Trophoblast cell (in vitro differentiated cells and primary cell): ENCODE measurements around the gene TNFSF9.

Experiments used
- DNase-seq, 2 donors: peaks; one replicate each; pipeline ENCODE4 v3.0.0-alpha.2; 2016
- H2AFZ ChIP-seq: 2 replicates; pipeline ENCODE4 v1.6.1; 2013; ENCODE audit warnings: low read length, moderate library complexity, mild to moderate bottlenecking; ENCODE audit not compliant: insufficient read depth, poor library complexity
- H2AK5ac ChIP-seq: 2 replicates; pipeline ENCODE4 v1.6.1; 2013; ENCODE audit warnings: mild to moderate bottlenecking, low read length
- H2BK120ac ChIP-seq: 2 replicates; pipeline ENCODE4 v1.6.1; 2013; ENCODE audit warnings: low read length, mild to moderate bottlenecking, moderate library complexity; ENCODE audit not compliant: insufficient read depth, poor library complexity
- H2BK12ac ChIP-seq: 2 replicates; pipeline ENCODE4 v1.6.1; 2013; ENCODE audit warnings: mild to moderate bottlenecking, low read length, moderate library complexity
- H2BK5ac ChIP-seq: 2 replicates; pipeline ENCODE4 v1.6.1; 2013; ENCODE audit warnings: low read length, low read depth, moderate library complexity, mild to moderate bottlenecking; ENCODE audit not compliant: poor library complexity
- H3K14ac ChIP-seq: 2 replicates; pipeline ENCODE4 v1.6.1; 2013; ENCODE audit warnings: mild to moderate bottlenecking, low read length
- H3K18ac ChIP-seq: 2 replicates; pipeline ENCODE4 v1.6.1; 2013; ENCODE audit warnings: mild to moderate bottlenecking, low read length
- H3K23ac ChIP-seq: 2 replicates; pipeline ENCODE4 v1.6.1; 2013; ENCODE audit warnings: low read length
- H3K27ac ChIP-seq: 2 replicates; pipeline ENCODE4 v1.5.1; 2013; ENCODE audit warnings: low read depth, mild to moderate bottlenecking, inconsistent platforms, low read length, moderate library complexity
- H3K27me3 ChIP-seq: 2 replicates; pipeline ENCODE4 v1.6.1; 2013; ENCODE audit warnings: inconsistent platforms, mild to moderate bottlenecking, low read length, moderate library complexity; ENCODE audit not compliant: insufficient read depth
- H3K36me3 ChIP-seq, 2 experiments: 1 replicate in 1 of 2; 2 replicates in 1 of 2; pipeline ENCODE4 v1.6.1; 2013; ENCODE audit warnings: low read length in 2 of 2, mild to moderate bottlenecking in 2 of 2, moderate library complexity in 1 of 2; ENCODE audit not compliant: insufficient read depth in 2 of 2, control insufficient read depth in 1 of 2
- H3K4ac ChIP-seq: 2 replicates; pipeline ENCODE4 v1.6.1; 2013; ENCODE audit warnings: low read depth, mild to moderate bottlenecking, low read length, moderate library complexity
- H3K4me1 ChIP-seq, 2 experiments: 1 replicate in 1 of 2; 2 replicates in 1 of 2; pipeline ENCODE4 v1.6.1; 2013; ENCODE audit warnings: low read length in 2 of 2, mild to moderate bottlenecking in 2 of 2, moderate library complexity in 1 of 2; ENCODE audit not compliant: insufficient read depth in 2 of 2, control insufficient read depth in 1 of 2
- H3K4me2 ChIP-seq: 2 replicates; pipeline ENCODE4 v1.6.1; 2013; ENCODE audit warnings: inconsistent platforms, mild to moderate bottlenecking, low read length, moderate library complexity
- H3K4me3 ChIP-seq: 2 replicates; pipeline ENCODE4 v1.5.1; 2013; ENCODE audit warnings: mild to moderate bottlenecking, low read depth, low read length, inconsistent platforms
- H3K79me1 ChIP-seq: one replicate; pipeline ENCODE4 v1.6.1; 2013; ENCODE audit warnings: low read length
- H3K79me2 ChIP-seq: 2 replicates; pipeline ENCODE4 v1.6.1; 2013; ENCODE audit warnings: low read length, mild to moderate bottlenecking; ENCODE audit not compliant: control insufficient read depth, insufficient read depth, poor library complexity
- H3K9ac ChIP-seq: 2 replicates; pipeline ENCODE4 v1.6.1; 2013; ENCODE audit warnings: mild to moderate bottlenecking, low read length
- H3K9me3 ChIP-seq: 2 replicates; pipeline ENCODE4 v1.6.1; 2013; ENCODE audit warnings: low read depth, mild to moderate bottlenecking, control low read depth, inconsistent platforms, low read length; ENCODE audit not compliant: insufficient read depth
- H4K12ac ChIP-seq: 2 replicates; pipeline ENCODE4 v1.6.1; 2013; ENCODE audit warnings: low read depth, mild to moderate bottlenecking, low read length, moderate library complexity
- H4K8ac ChIP-seq: 2 replicates; pipeline ENCODE4 v1.6.1; 2013; ENCODE audit warnings: low read depth, mild to moderate bottlenecking, low read length, moderate library complexity
- H4K91ac ChIP-seq: one replicate; pipeline ENCODE4 v1.6.1; 2013; ENCODE audit warnings: low read depth, mild to moderate bottlenecking, low read length, moderate library complexity
- WGBS: extraction: QIAGEN DNeasy Blood & Tissue Kit; methylation state at CpG from one replicate; pipeline ENCODE4 v1.1.7; 2013; ENCODE audit warnings: missing lambda C conversion rate; ENCODE audit not compliant: insufficient read length, insufficient coverage; ENCODE audit errors: extremely low coverage; 5-methylcytosine and 5-hydroxymethylcytosine counted together

TNFSF9 gene

DNA sequence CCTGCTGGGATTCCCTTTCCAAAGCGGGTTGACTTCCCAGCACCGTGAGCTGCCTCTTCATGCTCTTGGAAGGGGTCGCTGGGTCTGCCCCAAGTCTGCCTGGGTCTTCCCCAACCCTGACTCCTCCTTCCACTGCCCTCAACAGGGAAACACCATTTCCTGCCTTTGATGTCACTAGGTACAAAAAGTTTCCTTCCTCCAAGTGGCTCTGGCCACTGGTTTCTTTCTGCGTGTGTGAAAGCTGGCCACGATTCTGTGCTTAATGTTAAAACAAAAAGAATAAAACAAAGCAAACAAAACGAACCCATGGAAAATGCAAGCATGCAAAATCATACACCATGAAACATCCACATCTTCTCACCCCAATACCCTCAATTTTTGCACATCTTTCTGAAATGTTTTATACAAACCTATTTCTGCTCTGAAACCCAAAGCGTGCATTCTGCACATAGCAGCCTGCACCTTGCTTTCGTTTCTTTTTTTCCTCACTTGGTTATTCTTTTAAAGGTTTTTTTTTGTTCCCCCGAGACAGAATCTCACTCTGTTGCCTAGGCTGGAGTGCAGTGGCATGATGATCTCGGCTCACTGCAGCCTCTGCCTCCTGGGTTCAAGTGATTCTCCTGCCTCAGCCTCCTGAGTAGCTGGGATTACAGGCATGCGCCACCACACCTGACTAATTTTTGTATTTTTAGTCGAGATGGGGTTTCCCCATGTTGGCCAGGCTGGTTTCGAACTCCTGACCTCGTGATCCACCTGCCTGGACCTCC lies 12.5 kb upstream of the TNFSF9 start:
- Histone ChIP-seq H3K79me1 (peaks cover 2% of the 10 kb centered on the region), H3K36me3 (no peaks in the 10 kb centered on the region), H2BK5ac (no peak overlapping the region), H3K4ac (no peak overlapping the region), H3K9ac (no peak overlapping the region), H4K91ac (no peak overlapping the region), H3K4me1 (peaks cover 0 to 2% of the 10 kb centered on the region in 2 experiments), H2BK12ac (no peak overlapping the region), H3K9me3 (peaks cover 1% of the 10 kb centered on the region), H3K14ac (no peak overlapping the region), H3K4me3 (no peak overlapping the region), H3K79me2 (no peaks in the 10 kb centered on the region), H3K27ac (no peak overlapping the region), H4K8ac (no peak overlapping the region), H3K27me3 (no peaks in the 10 kb centered on the region), H2AK5ac (no peak overlapping the region), H2BK120ac (no peak overlapping the region), H3K18ac (no peak overlapping the region), H3K4me2 (no peak overlapping the region), H4K12ac (no peak overlapping the region), H2AFZ (no peak overlapping the region), H3K23ac (no peak overlapping the region)
- no CpG with 5 or more reads among the region's 14 CpGs for WGBS
- no peak for DNase-seq

- no peak overlapping the region for H2BK12ac ChIP-seq
- no peaks in the 10 kb centered on the region for H3K36me3 ChIP-seq
- H4K12ac ChIP-seq, result no peak overlapping the region
- H3K9me3 ChIP-seq, result peaks cover 1% of the 10 kb centered on the region
- no peak overlapping the region for H3K4ac ChIP-seq
- no peaks in the 10 kb centered on the region for H3K27me3 ChIP-seq
- H3K23ac ChIP-seq, result no peak overlapping the region
- no peak overlapping the region for H2BK120ac ChIP-seq
- H3K14ac ChIP-seq, result no peak overlapping the region
- no peak overlapping the region for H3K18ac ChIP-seq
- H3K4me3 ChIP-seq, result no peak overlapping the region
- H3K4me2 ChIP-seq, result no peak overlapping the region
- DNase-seq, result peak in 1 of 2 donors; percentile 26
- no peak overlapping the region for H3K9ac ChIP-seq
- no peak overlapping the region for H4K8ac ChIP-seq
- H3K27ac ChIP-seq, result no peak overlapping the region
- H2AFZ ChIP-seq, result no peak overlapping the region
- H3K4me1 ChIP-seq, result peaks cover 0 to 2% of the 10 kb centered on the region in 2 experiments
- no peak overlapping the region for H2BK5ac ChIP-seq
- no peaks in the 10 kb centered on the region for H3K79me2 ChIP-seq
- peaks cover 2% of the 10 kb centered on the region for H3K79me1 ChIP-seq
- H2AK5ac ChIP-seq, result no peak overlapping the region
- no CpG with 5 or more reads among the region's 2 CpGs for WGBS
- H4K91ac ChIP-seq, result no peak overlapping the region
These were observed 11.5 kb upstream of the TNFSF9 start for GRCh38 chr19:6519289-6519688.

GRCh38 chr19:6521718-6522646 lies 8.8 kb upstream of the TNFSF9 start:
- Histone ChIP-seq H3K4ac (no peak overlapping the region), H4K12ac (no peak overlapping the region), H3K14ac (no peak overlapping the region), H4K91ac (no peak overlapping the region), H3K27me3 (no peaks in the 10 kb centered on the region), H3K79me2 (no peaks in the 10 kb centered on the region), H2BK5ac (no peak overlapping the region), H3K79me1 (no peaks in the 10 kb centered on the region), H2AK5ac (no peak overlapping the region), H3K4me1 (no peaks in the 10 kb centered on the region), H3K4me3 (no peak overlapping the region), H3K9me3 (peaks cover 1% of the 10 kb centered on the region), H2BK12ac (no peak overlapping the region), H3K9ac (no peak overlapping the region), H3K4me2 (no peak overlapping the region), H2AFZ (no peak overlapping the region), H3K27ac (no peak overlapping the region), H3K18ac (no peak overlapping the region), H3K36me3 (no peaks in the 10 kb centered on the region), H4K8ac (no peak overlapping the region), H2BK120ac (no peak overlapping the region), H3K23ac (no peak overlapping the region)
- peak in 1 of 2 donors; percentile 21 for DNase-seq
- no CpG with 5 or more reads among the region's 20 CpGs for WGBS

DNA sequence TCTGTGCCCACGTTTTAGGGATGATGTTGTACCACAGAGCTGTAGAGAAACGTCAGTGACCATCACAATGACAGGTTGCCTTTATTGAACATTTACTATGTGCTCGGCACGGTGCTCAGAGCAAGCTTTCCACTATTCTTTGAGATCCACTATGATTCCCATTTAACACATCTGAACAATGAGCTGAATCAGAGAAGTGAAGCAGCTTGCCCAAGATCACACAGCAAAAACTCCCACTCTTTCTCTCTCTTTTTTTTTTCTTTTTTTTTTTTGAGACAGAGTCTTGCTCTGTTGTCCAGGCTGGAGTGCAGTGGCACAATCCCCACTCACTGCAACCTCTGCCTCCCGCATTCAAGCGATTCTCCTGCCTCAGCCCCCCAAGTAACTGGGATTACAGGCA lies 8.1 kb upstream of the TNFSF9 start:
- Histone ChIP-seq H3K4me1 (no peaks in the 10 kb centered on the region), H4K12ac (no peak overlapping the region), H2BK12ac (no peak overlapping the region), H4K8ac (no peak overlapping the region), H2BK120ac (no peak overlapping the region), H3K27ac (no peak overlapping the region), H4K91ac (no peak overlapping the region), H2AFZ (no peak overlapping the region), H3K27me3 (no peaks in the 10 kb centered on the region), H3K14ac (no peak overlapping the region), H2BK5ac (no peak overlapping the region), H3K23ac (no peak overlapping the region), H3K36me3 (no peaks in the 10 kb centered on the region), H3K79me1 (no peaks in the 10 kb centered on the region), H3K9me3 (peaks cover 1% of the 10 kb centered on the region), H3K79me2 (no peaks in the 10 kb centered on the region), H3K4me2 (no peak overlapping the region), H3K4me3 (no peak overlapping the region), H3K9ac (no peak overlapping the region), H3K18ac (no peak overlapping the region), H2AK5ac (no peak overlapping the region), H3K4ac (no peak overlapping the region)
- no CpG with 5 or more reads among the region's 6 CpGs for WGBS
- DNase-seq, result no peak
